GM21528 (cell line): ENCODE measurements around the gene COL4A5.

Experiments used
- ATAC-seq: cut with Tn5 transposase; IDR thresholded peaks from one replicate; pipeline ENCODE4 v1.9.1; 2021; ENCODE audit warnings: mild to moderate bottlenecking, moderate library complexity; ENCODE audit not compliant: unreplicated experiment, low FRiP score

COL4A5 gene

DNA sequence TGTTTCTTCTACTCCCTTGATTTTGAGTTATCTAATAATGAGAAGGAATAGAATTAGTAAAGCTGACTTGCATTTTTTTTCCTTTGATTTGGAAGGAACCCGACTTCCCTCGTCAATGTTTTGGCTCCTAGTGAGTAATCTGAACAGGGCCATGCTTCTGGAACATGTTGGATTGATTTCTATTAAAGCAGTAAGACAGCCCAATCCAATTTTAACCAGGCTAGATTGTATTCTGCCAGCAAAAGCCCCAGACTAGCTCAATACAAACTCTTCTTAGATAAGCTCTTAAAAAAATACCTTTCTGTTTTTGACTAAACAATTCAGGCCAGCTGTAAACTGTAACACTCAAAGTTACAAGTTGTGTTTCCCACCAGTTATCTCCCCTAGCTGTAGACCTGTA is 170.5 kb downstream of the COL4A5 start:
- ATAC-seq = no peak

- ATAC-seq = no peak
Observed at GRCh38 chrX:108614616-108615015, 175.0 kb downstream of the COL4A5 start.

DNA sequence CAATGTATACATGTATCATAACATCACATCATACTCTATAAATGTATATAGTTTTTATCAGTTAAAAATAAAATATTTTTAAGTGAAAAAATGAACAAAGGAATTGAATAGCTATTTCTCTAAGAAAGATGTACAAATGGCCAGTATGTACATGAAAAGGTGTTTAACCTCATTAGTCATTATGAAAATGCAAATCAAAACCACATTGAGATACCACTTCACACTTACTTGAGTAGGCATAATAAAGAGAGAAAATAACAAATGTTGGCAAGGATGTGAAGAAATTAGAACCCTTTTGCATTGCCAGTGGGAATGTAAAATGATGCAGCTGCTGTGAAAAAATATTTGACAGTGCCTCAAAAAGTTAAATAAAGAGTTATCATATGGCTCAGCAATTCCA is 201.2 kb downstream of the COL4A5 start:
- no peak for ATAC-seq

GRCh38 chrX:108641589-108642272 is 202.1 kb downstream of the COL4A5 start:
- no peak for ATAC-seq

GRCh38 chrX:108642273-108642628 is 202.6 kb downstream of the COL4A5 start:
- ATAC-seq = no peak

- no peak for ATAC-seq
Observed at GRCh38 chrX:108664701-108665100, 225.1 kb downstream of the COL4A5 start.

DNA sequence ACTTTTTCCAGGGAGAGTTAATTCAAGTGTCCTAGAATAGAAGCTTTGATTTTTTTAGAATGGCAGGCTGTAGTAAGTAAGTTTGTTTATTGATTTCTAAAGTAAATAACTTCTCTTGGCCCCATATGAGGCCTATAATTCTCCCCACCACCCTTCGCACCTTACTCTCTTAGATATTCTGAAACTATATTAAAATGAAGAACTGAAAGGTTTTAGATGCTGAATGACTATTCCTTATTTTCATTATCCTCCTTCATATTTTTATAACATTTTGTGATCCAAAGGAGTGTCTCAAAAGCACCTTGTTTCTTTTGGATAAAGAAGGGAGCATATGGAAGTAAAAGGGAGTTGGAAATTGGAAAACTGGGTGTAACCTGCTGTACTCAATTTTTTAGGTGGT is 226.5 kb downstream of the COL4A5 start:
- ATAC-seq = no peak

DNA sequence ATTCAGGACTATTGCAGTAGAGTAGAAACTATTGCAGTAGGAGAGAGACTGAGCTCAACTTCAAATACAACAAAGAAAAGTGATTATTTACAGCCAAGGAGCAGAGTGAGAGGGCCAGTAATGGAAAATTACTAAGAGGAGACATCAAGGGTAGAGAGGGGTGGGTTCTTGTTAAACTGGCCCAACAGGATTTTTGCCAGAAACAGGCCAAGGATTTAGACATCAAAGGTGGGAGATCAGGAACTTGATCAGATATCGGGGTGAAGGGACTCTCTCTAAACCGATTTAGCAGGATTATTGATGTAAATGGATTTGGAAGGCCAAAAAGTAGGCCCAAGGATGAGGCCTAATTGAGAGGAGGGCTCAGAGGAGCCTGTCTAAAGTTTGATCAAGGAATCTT is 231.9 kb downstream of the COL4A5 start:
- ATAC-seq = no peak

DNA sequence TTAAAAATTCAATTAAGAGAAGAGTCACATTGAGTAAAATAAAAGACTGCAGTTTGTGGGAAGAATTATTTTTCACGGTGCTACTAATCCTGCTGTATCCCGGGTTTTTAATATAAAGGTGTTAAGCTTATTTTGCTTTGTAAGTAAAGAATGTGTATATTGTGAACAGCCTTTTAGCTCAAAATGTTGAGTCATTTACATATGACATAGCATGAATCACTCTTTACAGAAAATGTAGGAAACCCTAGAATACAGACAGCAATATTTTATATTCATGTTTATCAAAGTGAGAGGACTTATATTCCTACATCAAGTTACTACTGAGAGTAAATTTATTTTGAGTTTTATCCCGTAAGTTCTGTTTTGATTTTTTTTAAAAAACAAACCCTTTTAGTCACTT is 257.1 kb downstream of the COL4A5 start:
- no peak for ATAC-seq

- ATAC-seq = no peak
Observed at GRCh38 chrX:108699368-108699767, 259.7 kb downstream of the COL4A5 start.

DNA sequence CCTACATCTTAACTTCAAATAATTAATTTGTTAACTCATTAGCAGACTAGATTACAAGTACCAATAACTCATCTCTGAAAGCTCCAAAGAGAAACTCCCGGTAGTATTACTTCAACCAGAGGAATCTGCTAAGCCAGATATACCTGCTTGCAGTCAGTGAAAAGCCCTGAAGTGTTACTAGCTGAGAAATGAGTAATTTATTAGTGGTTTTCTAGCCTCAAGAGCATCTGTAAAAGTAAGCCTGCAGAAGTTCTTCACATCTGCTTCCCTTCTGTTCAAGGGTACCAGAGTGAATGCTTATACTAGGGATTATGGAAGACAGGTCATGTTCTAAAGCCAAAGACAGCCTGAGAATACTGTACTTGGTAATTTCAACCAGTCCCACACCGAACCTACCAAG is 262.0 kb downstream of the COL4A5 start:
- ATAC-seq = no peak

- no peak for ATAC-seq
Observed at GRCh38 chrX:108702530-108702929, 262.9 kb downstream of the COL4A5 start.

DNA sequence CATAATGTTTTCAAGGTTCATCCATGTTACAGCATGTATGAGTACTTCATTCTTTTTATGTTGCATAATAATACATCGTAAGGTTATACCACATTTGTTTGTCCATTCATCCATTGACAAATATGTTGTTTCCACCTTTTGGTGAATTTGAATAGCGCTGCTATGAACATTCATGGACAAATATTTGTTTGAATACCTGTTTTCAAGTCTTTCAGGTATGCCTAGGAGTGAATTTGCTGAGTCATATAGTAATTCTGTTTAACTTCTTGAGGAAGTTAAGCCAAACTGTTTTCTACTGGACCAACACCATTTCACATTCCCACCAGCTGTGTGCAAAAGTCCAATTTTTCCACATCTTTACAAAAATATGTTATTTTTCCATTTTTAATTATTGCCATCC is 265.2 kb downstream of the COL4A5 start:
- ATAC-seq = no peak

DNA sequence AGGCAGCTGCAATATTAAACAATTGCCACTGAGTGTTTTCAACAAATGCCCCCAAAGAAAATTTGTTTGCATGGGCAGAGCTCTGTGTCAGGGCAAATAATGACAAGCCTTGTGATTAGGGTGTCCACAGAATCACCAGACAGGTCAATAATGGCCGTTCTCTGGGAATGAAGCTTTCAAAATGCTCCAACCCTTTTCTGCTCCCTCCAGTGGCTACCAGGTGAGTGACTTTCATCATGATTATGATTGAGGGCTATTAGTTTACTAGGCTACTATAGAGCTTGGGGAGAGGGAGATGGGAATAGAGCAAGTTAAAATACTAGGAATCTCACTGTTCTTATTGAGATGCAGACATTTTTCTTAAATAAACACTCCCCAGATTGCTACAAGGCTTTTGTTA is 273.2 kb downstream of the COL4A5 start:
- no peak for ATAC-seq

DNA sequence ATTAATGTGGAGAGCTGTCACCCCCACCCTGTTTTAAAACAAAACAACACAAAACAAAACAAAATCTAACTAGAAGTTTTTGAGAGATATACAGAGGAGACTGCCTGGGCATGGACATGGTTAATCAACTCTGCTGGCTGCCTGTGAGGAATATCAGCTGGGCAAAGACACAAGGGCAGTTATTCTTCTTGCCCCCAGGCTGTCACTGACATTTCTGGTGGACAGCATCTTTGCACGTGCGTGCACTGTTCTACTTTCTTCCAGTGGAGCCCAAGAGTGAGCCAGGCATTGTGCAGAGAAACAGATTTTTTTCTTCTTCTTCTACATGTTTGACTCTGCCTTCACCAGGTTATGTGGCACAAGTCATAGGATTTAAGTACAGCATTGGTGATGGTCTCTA is 282.9 kb downstream of the COL4A5 start:
- no peak for ATAC-seq

DNA sequence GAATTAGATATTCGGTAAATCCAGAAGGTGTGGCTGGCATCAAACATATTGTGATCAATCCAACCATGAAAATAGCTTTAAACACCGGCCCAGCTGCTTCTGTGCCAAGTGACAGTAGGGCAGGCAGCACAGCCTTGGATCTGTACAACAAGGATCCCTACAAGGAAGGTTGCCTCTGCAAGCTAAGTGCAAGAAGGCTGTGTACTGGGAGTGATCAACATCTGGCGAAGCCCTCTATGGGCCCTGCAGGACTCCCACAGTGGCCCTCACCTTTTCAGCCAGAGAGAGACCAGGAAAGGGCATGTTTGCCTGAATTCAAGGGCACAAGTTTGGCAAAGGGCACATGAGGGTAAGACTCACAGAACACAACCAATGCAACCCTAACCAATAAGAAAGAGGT is 287.1 kb downstream of the COL4A5 start:
- ATAC-seq = no peak

DNA sequence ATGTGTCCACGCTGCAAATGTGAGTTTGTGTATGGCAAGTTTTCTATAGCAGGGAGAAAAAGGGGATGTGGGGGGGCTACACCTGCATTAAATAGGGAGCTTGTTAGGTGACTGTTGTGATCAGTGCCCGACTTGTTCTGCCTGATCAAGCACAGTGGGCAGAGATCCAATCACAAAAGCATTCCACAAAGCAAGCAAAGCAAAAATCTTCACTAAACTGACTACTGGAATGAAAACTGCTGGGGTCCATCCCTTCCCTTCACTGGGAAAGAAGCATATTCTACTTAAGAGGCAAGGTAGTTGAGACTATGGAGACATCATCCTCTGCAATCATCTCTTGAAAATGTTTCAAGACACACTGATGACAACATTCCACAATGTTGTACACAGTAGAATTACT is 291.5 kb downstream of the COL4A5 start:
- ATAC-seq = no peak

GRCh38 chrX:108732630-108733321 is 293.1 kb downstream of the COL4A5 start:
- no peak for ATAC-seq

GRCh38 chrX:108734426-108734825 is 294.8 kb downstream of the COL4A5 start:
- ATAC-seq = no peak

DNA sequence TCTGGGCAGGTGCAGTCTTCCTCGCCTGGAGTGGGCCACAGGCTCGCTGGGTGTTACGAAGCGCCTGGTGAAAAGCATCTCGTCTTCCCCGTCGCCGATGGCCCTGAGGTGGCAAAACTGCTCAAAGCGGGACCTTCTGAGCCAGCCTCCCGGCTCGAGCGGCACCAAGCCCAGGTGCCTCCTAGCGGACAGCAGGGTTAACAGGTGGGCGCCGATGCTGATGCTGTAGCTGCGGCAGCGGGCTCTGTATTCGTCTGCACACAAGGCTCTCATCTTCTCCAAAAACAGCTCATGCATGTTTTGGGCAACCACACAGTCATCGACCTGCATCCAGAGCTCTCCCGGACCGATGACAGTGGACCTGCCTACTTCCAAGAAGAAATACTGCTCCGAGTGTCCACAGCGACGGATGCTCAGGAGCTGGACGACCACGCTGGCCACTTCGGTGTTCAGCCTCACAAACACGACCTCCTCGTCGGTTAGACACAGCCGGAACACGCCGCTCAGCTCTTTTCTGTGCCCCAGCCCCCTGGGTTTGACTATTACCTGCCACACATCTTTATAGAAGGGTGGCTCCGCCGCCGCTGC is 295.5 kb downstream of the COL4A5 start:
- no peak for ATAC-seq

DNA sequence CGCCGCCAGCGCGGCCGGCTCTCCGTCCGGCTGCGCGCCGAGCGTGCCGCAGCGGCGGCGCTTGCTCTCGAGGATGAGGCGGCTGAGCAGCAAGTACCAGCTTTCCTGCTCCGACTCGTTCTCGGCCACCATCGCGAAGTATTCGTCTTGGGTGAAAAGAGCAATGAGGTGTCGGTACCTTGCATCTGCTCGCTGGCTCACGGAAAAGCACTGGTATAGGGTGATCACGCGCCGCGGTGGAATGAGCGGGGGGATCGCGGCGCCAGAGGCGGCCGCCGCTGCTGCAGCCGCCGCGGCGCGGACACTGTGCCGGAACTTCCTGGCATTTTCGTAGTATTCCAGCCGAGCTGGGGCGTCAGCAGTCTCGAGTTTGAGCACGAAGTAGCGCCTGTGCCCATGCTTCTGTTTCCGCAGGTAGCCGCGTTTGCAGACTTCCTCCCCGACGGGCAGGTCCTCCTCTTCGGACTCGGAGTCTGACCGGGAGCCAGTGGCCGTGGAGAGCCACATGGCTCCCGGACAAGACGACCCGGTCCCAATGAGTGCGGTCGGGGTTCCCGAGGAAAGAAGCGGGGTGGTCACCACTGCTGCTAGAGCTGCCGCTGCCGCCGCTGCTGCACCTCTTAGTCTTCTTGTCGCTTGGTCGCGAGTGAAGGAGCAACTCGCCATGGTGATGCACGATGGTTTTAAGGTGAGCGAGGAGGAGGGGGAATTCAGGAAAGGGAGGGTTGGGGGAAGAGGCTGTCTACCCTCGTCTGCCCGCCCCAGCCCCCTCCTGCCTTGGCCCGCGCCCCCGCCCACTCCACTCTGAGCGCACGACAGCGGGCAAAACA is 296.3 kb downstream of the COL4A5 start:
- ATAC-seq = no peak
